GM21360 (cell line): Measurements from ENCODE around the gene ANKH.

Experiments used
- ATAC-seq: cut with Tn5 transposase; IDR thresholded peaks from one replicate; pipeline ENCODE4 v1.9.1; 2021; ENCODE audit warnings: mild to moderate bottlenecking, moderate library complexity; ENCODE audit not compliant: unreplicated experiment

Gene ANKH

DNA sequence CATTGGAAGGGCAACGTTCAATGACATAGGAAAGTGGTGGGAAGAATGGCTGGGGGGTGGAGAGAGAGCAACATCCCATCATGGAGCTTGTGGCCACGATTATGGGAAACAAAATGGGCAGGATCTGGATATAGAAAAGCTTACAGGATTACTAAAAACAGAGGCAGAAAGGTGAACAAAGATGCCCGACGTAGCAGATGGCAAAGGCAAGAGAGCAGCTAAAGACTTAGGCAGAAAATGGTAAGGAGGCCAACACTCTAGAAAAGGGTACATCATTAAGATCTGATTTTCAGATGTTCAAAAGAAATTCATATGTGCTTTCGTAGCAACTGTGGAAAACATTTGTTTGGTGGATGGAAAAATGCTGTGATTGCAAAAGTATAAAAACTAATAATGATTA, 104.5 kb downstream of the ANKH start:
- no peak for ATAC-seq

DNA sequence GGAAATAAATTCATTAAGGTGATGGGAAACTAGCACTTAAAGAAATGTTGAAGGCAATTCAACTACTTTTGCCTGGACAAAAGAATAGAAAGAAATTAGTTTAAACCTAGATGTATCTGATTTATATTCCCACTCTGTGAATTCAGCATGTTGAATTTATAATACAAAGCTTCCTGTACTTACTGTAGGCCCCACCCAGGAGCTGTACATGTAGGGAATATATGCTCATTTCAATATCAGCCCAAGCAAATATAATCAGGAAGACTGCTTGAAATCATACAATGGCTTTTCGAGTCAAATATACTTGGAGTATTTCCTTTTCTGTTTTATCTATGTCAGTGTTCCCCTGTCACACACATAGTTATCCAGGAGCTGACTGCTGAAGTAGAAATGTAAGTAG, 105.0 kb downstream of the ANKH start:
- ATAC-seq, result no peak

DNA sequence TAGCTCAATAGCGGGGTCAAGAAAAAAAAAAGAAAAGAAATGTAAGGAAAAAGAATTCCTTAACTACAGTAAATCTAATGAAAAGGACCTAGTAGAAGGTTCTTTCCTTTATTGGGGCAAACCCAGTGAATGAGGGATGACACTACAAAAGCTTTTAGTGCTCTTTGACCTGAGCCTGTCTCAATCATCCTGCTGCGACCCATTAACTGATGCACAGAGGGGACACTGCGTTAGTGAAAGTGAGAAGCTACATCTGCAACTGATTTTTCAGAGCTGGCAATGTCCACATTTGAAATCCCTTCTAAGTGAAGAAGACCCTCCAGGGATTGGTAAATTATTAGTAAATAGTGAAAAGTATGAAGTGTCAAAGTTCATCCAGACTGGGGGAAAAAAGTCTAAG, 106.0 kb downstream of the ANKH start:
- no peak for ATAC-seq

DNA sequence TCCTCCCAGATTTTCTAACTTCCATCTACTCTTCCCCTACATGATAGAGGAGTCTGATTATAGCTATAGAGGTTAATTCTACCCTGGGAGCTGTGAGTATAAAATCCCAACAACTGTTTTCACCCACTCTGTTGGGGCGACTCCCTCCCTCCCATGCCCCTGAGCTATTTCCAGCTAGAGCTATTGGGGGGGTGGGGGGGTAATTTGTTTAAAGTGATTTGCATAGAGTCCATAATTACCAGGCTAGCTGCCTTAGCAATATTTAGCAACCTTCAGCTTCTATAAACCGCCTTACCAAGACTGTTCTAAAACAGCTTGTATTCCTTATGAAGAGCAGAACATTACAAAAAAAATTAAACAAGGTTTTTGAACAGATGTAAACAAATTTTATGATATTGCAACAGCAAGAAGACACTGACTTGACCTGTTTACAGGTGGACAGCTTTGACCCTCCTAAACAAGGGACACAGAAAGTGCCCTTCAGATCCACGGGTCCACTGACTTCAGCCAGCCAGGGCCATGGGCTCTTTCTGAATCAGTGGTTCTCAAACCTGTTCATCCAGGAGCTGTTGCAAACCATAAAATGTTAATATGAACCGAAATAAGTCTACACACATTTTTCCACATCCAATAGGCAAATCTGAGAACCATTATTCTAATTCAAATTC, 108.9 kb downstream of the ANKH start:
- no peak for ATAC-seq

DNA sequence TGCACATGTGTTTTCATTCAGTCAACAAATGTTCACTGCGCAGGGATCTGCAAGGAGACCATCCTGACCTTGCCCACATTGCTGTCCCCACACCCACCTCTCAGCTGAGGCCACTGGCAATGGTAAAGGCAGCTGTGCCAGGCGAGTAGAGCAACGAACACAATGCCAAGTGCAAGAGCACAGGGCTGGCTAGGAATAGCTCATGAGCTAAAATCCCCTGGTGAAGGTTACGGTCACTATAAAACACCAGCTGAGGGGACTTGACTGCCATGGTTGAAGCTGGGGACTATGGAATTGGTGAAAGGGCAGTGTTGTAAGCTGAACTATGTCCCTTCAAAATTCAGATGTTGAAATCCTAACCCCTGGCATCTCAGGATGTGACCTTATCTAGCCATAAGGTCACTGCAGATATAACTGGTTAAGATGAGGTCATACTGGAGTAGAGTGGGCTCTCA, 111.0 kb downstream of the ANKH start:
- no peak for ATAC-seq

DNA sequence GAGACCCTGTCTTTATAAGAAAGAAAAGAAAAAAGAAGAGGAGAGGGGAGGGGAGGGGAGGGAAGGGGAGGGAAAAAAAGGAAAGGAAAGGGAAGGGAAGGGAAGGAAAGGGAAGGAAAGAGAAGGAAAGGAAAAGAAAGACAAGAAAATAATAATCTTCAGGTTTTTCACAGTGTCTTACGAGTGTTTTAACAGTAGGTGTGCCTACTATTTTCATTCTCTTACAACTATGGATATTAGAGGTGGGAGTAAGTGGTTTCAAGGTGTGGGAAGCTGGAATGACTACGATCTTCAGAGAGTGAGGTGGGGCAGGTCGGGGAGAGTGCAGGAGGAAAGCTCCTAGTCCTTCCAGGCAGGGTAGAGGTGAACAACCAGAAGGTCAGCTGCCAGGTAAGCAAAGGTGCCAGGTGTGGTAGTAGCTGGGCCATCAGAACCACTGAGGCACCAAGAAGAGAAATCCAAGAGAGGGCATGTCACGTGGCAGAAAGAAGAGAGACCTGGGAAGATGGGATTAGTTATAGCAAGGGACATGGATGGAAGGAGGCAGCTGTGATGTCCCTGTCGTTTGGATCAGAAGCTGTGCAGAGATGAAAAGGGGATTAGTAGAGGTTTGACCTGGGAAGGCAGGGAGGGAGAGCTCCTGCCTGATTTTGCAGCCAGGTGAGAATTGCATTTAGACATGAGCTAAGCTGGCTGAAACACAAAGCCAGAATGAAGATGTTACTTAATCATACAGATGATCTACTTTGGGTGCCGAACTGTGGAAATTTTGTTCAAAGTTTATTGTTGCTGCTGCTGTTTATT, 111.6 kb downstream of the ANKH start:
- no peak for ATAC-seq

DNA sequence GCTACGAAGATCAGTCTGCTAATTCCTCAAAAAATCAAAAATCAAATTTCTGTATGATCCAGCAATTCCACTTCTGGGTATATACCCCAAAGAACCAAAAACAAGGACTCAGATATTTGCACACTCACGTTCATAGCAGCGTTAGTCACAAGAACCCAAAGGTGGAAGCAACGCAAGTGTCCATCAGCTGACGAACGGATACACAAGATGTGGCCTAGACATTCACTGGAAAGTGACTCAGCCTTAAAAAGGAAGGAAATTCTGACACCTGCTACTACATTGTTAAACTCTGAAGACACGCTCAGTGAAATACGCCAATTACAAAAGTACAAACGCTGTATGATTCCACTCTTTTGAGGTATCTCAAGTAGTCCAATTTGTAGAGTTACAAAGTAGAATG, 113.7 kb downstream of the ANKH start:
- no peak for ATAC-seq

DNA sequence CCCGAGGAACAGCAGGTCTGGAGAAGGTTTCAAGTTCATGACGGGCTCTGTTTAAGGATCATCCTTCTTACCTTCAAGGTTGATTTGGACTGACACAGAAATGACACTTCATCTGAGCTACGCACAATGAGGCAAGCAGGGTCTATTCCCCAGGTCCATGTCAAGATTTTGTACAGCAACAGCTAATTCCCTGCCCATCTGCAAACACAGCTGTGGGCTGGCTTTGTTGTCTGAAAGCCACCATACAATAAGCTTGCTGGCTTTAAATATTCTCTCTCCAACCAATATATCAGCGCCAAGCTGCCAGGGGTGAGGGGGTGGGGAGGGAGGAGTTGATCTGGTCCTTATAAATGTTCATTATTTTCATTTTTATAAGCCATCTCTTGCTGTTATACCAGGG, 115.1 kb downstream of the ANKH start:
- no peak for ATAC-seq

DNA sequence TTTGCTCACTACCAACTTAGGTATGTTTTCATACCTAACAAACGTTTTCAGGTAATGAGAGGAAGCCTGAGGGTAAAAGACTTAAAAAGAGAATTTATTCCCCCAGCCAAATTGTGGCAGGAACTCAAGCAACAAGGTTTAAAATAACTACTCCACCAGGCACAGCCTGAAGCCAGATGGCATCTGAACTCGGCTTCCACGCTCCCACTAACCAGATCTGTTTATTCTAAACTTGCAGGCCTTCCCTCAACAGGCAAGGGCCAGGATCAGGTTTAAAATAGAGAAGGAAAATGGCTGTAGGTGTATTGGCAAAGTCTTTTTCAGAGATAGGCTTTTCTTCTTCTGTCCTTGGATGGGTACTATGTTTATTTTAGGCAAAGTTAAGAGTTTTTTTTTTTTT, 117.6 kb downstream of the ANKH start:
- no peak for ATAC-seq

DNA sequence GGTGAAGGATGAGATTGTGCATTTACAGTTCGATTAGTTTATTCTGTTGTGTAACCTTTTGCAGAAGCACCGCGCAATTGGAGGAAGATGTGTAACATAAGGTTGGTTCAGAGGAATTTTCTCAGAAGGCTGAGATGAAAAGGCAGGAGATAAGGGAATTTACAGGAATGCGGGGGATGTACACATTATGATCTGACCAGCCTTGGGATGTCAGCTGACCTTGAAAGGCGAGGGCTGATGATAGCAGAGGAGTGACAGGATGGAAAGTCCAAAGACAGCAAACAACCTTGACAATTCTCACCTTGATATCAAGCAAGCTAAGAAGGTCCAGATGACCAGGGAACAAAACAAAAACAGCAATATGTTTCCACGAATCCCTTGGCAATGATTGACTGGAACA, 118.3 kb downstream of the ANKH start:
- no peak for ATAC-seq

DNA sequence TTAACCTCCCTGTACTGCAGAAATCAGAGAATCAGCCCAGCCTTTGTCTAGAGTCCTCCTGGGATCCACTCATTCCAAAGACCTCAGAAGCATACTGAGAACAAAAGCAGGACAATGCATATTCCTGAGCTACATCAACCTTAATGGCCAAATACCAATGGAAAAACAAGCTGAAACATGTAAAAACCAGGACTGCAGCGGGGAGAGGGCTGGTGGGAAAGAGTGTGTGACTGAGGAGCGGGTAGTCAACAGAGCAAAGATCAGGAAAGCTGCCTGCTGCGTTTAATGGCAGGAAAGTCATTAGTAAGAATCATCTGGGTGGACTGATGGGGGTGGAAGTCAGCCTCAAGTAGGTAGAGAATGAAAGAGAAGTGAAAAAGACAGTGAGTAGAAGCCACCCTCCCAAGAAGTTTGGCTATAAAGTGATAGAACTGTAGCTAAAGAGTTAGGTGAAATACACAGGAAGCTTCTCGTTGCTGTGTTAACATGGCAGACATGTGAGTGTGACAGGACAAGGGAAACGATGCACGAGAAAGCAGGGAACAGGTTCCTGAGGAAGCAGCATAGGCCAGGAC, 119.0 kb downstream of the ANKH start:
- no peak for ATAC-seq

DNA sequence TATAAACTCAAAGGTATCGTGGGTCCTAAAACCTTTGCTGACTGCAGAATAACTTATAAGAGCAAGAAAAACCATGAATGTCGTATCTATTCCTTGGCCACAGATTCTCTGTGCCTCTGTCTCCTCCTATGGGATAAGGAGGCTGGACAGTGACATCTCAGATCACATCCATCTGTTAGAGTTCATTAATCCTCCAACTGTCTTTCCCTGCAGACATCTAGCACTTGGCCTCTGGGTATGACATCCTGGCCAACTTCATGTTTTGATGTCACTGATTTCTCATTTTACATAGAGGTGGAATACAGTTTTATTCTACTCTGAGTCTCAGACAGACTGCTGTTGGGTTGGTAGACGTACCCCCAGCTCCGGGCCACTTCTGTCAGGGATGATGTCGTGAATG, 120.9 kb downstream of the ANKH start:
- ATAC-seq, result no peak

DNA sequence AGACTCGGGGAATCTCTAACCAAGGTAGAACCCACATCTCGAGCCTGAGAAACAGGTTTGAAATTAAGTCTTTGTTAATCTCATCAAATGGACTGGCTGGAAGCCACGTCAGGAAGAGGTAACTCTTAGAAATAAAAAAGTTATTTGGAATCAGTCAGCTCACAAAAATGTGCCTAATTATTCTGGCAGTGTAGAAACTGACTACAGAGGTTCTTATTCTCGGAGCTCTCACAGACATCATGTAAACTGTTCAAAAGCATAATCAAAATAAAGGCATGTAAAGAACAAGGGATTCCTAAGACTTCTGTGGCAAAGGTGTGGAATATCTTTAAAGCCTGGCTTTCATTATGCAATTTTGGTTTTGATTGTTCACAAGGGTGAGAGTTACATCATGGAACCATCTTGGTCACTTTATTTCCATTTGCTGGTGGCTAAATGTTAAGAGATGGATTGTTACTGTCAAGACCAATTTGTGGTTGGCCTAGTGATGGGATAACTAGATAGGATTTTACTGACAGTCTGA, 121.9 kb downstream of the ANKH start:
- ATAC-seq, result no peak

DNA sequence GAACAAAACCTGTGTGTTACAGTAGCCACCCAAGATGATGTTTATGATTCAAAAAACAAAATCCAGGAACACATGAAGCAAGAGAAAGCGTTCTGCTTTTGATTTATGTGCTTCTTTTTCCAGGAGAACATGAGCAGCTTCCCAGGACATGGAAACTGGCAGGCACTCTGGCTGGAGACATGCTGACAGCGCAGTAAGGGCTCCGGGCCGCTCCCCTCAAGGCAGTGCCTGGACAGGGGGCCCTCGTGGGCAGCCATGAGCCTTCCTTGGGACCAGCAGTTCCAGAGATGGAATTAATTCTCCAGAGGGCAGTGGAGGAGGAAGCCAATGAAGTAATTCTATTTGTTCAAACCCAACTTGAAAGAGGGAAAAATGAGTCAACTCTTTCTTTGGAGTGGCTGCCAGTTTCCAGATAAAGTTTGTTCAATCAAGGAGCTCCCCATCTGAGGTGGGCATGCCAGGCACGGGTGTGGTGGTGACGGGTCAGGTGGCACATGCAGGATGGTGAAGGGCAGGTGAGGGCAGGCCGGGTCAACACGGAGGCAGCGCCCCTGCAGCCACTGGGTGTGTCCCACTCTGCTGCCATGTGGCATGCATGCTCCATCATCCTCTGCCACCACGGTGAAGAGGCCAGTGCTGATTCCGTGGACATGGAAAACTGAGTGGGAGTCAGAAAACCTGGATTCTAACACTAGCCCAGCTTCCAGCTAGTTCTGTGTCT, 123.2 kb downstream of the ANKH start:
- ATAC-seq, result no peak

DNA sequence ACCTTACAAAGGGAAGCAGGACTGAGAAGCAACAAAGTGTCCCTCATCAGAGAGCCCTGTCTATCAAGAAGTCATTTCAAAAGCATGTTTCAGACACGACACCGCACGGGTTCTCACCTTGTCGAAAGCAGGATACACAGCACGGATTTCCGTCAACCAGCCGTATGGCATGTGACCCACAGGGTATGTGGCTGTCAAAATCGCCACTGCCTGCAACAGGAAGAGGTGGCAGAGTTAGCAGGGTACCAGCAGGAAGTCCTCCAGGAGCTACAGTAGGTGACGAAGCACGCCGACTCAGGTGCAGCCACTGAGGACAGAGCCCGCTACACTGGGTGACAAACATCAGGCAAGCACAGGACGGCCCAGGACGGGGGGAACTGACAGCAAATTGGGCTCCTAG, 125.8 kb downstream of the ANKH start:
- ATAC-seq, result no peak

DNA sequence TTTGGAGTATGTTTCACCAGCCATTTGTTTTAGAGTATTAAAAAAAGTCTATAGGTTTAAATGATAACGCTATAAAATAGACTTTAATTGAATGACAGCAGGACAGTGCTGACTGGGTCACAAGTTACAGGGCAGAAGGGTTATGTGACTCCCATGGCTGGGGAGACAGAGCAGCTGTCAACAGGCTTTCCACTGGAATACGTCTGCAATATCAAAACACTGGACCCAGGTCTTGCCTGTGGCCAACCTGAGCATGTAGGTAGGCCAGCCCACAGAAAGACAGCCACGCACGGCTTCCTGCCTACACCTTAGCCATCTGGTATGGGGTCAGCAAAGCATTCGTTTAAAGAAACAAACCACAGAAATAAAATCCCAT, 126.4 kb downstream of the ANKH start:
- ATAC-seq, result peak; percentile 11

DNA sequence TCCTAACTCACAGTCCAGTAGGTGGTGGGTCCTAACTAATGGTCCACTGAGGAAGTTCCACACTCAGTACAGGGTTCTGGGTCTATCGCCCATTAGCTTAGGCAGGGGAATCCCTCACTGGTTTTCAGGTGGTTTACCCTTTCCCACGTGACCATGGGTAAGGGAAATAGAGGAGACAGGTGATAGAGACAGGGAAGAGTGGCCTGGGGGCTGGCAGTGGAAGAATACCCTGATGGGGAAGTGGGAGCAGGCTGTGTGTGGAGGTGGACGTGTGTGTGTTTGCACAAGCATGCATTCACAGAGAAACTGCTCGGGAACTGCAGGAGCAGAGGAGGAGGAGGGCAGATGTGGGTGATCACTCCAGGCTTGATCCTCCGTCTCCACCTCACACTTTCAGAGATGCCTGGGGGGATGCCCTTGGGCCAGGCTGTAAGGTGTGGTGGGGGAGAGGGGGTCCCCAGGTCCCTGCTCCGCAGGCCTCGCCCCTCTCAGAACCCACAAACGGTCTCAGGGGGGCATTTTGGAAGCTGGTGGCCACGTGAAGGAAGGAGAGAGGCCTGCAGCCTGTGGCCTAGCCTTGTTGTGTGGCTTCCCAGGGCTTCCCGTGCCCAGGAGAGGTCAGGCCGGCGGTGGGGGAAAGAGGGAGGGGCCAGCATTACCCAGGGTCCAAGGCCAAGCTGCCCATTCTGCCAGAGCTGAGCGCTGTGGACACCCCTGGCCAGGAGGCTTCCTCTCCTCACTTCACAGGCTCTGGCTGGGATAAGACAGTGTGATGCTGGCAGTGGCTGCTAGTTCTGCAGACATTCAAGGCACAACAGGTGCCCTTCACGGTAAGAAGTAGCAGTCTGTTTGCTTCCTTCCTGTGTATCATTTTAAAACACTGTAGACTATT, 127.0 kb downstream of the ANKH start:
- ATAC-seq, result peak; percentile 65

DNA sequence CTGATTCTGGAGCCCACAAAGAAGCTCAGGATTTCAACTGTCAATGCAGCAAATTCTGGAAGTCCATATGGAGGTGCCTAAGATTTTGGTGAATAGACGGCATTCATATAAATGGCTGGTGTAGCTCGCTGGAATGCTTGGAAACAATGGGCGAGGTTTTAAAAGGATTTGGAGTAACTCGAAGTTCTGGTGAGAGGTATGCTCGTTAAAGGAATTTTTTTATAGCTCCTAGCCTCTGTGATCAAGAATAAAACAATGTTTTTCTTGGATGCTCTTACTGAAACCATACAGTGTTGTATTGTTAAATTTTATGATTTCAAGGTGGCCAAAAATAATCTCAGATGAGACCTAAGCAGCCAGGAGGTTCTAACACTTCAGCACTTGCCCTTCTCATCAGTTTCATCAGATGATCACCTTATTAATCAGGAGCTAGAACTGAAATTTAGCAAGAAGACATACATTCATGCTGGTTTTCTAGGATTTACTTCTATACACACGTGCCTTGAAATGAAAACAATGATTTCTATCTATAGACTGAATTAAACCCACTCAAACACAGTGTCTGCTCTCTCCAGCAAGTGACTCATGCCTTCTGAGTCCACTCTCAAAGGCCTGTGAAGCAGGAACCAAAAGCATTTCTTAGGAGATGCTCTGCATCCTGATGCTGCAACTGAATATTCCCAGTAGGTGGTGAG, 127.8 kb downstream of the ANKH start:
- peak; percentile 30 for ATAC-seq

DNA sequence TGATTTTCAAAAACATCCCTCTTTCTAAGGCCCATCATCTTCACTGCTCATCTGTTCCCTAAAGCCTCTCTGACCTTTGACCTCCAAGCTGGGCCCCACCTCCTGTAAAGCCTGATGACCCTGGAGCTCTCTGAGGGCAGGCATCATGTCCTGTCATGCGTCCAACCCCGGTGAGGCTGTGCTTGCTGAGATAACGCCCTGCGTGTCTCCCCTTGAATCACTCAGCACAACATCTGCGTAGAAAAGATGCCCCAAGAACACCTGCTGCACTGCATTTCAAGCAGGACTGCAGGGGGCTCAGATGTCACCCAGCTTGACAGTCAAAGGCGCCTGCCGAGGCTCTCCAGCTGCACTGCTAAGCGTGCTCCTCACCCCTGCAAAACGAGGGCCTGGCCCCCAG, 129.1 kb downstream of the ANKH start:
- no peak for ATAC-seq
